Heart left ventricle (tissue), 13 donors: ENCODE data around the gene SLC16A4.

ENCODE experiments used
- CTCF ChIP-seq, 12 donors: fragments of 200-600 bp; sonication (generic) in 4 of 12; IDR thresholded peaks; one replicate each; pipeline versions ENCODE4 v1.5.0 to v1.8.0; 2018 to 2022; ENCODE audit warnings: antibody characterized with exemption in 12 of 12, mild to moderate bottlenecking in 5 of 12
- POLR2A ChIP-seq, 2 donors: fragments of 450-650 bp; IDR thresholded peaks; one replicate each; pipeline ENCODE4 v1.6.1; 2017; ENCODE audit warnings: antibody characterized with exemption in 2 of 2, mild to moderate bottlenecking in 2 of 2, moderate library complexity in 2 of 2
- donor health status: ischemic (EF 13 %, LVEDD 7.1; RV severe dilation, severe dysfunction).
- donor health status: DM: no; HTN: yes; CAD: no.
- donor health status: DM: no; HTN: no; CAD: no.
- donor health status: ischemic (EF 25% LVEDD 6.9; RV normal size, moderate dysfunction).
- donor health status: ischemic (EF 25% LVEDD 5.7; RV mildly dilated, moderate dysfunction).
- donor health status: ischemic (EF 35%, LVEDD 5.7; RV mildly dilated, moderate dysfunction).
- donor health status: nonischemic (EF 11% LVEDD 7.7; RV severe dilation, severe dysfunction).
- donor health status: DM: yes; HTN: yes; CAD: no.
- donor health status: PGD.
- donor health status: ischemic (EF 29% LVEDD 5.4; RV normal size, mild dysfunction).
- donor health status: nonischemic (EF 23%, LVEDD 6.1; RV moderate dilation, normal function).

GRCh38 chr1:110345480-110345879, 45.3 kb downstream of the SLC16A4 start:
- TF ChIP-seq CTCF (IDR thresholded peaks at IDR 0.05): no peak
- TF ChIP-seq POLR2A (IDR thresholded peaks at IDR 0.05): no peak
